Fibroblast of peridontal ligament (primary cell): ENCODE measurements around the gene KLRC2.
"Not testable (repeated sequence)": the region's sequence is repeated elsewhere in the genome, so short reads cannot be mapped to it uniquely, and the experiment has no call there.

Experiments
- DNase-seq: peaks from one replicate; pipeline ENCODE4 v3.0.0-alpha.2; 2010; ENCODE audit errors: extremely low read depth

Gene KLRC2

GRCh38 chr12:10435816-10436215 lies at the start of gene KLRC2:
Gene KLRC2, minus strand, starts transcription at chr12:10436010. Its CDS starts 24 bp downstream, at chr12:10435986.
- peak; percentile 22 for DNase-seq

- not testable (repeated sequence) for DNase-seq
Measured at GRCh38 chr12:10481901-10482300, 46.1 kb upstream of the KLRC2 start.

GRCh38 chr12:10472808-10473207 lies 37.0 kb upstream of the KLRC2 start:
- DNase-seq, result not testable (repeated sequence)

GRCh38 chr12:10469701-10470100 lies 33.9 kb upstream of the KLRC2 start:
- no peak for DNase-seq

GRCh38 chr12:10466311-10466710 lies 30.5 kb upstream of the KLRC2 start:
- no peak for DNase-seq

- no peak for DNase-seq
Measured at GRCh38 chr12:10457760-10458159, 21.9 kb upstream of the KLRC2 start.

GRCh38 chr12:10456856-10457255 lies 21.0 kb upstream of the KLRC2 start:
- DNase-seq, result no peak

GRCh38 chr12:10455766-10456165 lies 20.0 kb upstream of the KLRC2 start:
- DNase-seq, result no peak

- DNase-seq, result no peak
Measured at GRCh38 chr12:10454531-10454930, 18.7 kb upstream of the KLRC2 start.

- DNase-seq, result no peak
Measured at GRCh38 chr12:10453156-10453555, 17.3 kb upstream of the KLRC2 start, which contains the start of gene KLRC1. Gene KLRC1, minus strand, starts transcription at chr12:10453377. Its CDS starts 2,221 bp downstream, at chr12:10451156.

GRCh38 chr12:10448236-10448635 lies 12.4 kb upstream of the KLRC2 start:
- DNase-seq, result no peak

GRCh38 chr12:10446052-10446451 lies 10.2 kb upstream of the KLRC2 start:
- DNase-seq, result peak; percentile 49

- DNase-seq, result not testable (repeated sequence)
Measured at GRCh38 chr12:10441144-10441543, 5.3 kb upstream of the KLRC2 start.

- not testable (repeated sequence) for DNase-seq
Measured at GRCh38 chr12:10439608-10440274, 3.9 kb upstream of the KLRC2 start.

GRCh38 chr12:10437601-10438000 lies 1.8 kb upstream of the KLRC2 start:
- DNase-seq, result not testable (repeated sequence)

- peak; percentile 53 for DNase-seq
Measured at GRCh38 chr12:10430623-10431022, 5.2 kb downstream of the KLRC2 start.

- not testable (repeated sequence) for DNase-seq
Measured at GRCh38 chr12:10425938-10426337, 9.9 kb downstream of the KLRC2 start.

- DNase-seq, result not testable (repeated sequence)
Measured at GRCh38 chr12:10424260-10424899, 11.4 kb downstream of the KLRC2 start.

GRCh38 chr12:10422159-10422558 lies 13.7 kb downstream of the KLRC2 start:
- DNase-seq, result not testable (repeated sequence)

GRCh38 chr12:10420334-10420733 lies 15.5 kb downstream of the KLRC2 start, which contains the start of gene KLRC3:
Gene KLRC3, minus strand, starts transcription at chr12:10420595. Its CDS starts 45 bp downstream, at chr12:10420550.
- DNase-seq, result not testable (repeated sequence)

- peak; percentile 44 for DNase-seq
Measured at GRCh38 chr12:10409392-10409791, 26.4 kb downstream of the KLRC2 start, which contains the start of gene KLRC4. Gene KLRC4, minus strand, starts transcription at chr12:10409757. Its CDS starts 182 bp downstream, at chr12:10409575.

GRCh38 chr12:10408842-10409241 lies 27.0 kb downstream of the KLRC2 start:
- no peak for DNase-seq

- DNase-seq, result no peak
Measured at GRCh38 chr12:10406725-10407124, 29.1 kb downstream of the KLRC2 start.
